ENCODE results near the gene TTLL11. TPM values are rescaled to one million over a fixed set of nuclear protein-coding genes. Genes with fewer than 3 reads are reported as not detected.
"Not testable (repeated sequence)": the region's sequence is repeated elsewhere in the genome, so short reads cannot be mapped to it uniquely, and the experiment has no call there.

TTLL11 gene
- total and polyA plus RNA-seq, 2 experiments from 2014 or later = 5.1 to 6.3 TPM

DNA sequence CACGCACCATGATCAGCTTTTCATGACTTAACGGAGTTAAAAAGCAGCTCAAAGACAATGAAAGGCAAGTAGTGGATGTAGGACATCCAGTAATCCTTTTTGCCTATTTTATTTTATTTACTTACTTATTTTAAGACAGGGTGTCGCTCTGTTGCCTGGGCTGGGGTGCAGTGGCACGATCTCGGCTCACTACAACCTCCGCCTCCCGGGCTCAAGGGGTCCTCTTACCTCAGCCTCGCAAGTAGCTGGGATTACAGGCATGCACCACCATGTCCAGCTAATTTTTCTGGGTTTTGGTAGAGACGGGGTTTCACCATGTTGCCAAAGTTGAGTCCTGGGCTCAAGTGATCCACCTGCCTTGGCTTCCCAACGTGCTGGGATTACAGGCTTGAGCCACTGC is 292.7 kb downstream of the TTLL11 start:
- Histone ChIP-seq H3F3A (ENCODE audit: insufficient read depth) (no peaks in the 10 kb centered on the region; the same call in 1 of the 2 replicates), H3K36me3 (ENCODE audit: low read depth) (no peaks in the 10 kb centered on the region), H3K9me3 (ENCODE audit: low read depth) (no peaks in the 10 kb centered on the region), H3K4me2 (ENCODE audit: unreplicated experiment) (no peak overlapping the region), H4K20me1 (ENCODE audit: insufficient read depth) (no peaks in the 10 kb centered on the region), H2AFZ (no peak overlapping the region), H3K79me2 (ENCODE audit: insufficient read depth) (no peaks in the 10 kb centered on the region), H3K9ac (no peak overlapping the region), H3K4me1 (ENCODE audit: insufficient read depth) (no peaks in the 10 kb centered on the region), H3K9me2 (ENCODE audit: insufficient read depth) (no peaks in the 10 kb centered on the region), H3K4me3 (no peak overlapping the region), H3K27ac (no peak overlapping the region), H3K27me3 (replicated peaks; ENCODE audit: insufficient read depth) (peaks cover 6% of the 10 kb centered on the region)
- WGBS, 2 experiments (ENCODE audit: low coverage in 1 of 2, low lambda C conversion rate in 2 of 2, missing lambda C conversion rate in 2 of 2) = 81 to 84% methylated on average over 10 of the region's 10 CpGs
- DNase-seq = no peak
- in situ Hi-C loops (cut with MboI) = no loop called here
- TF ChIP-seq EZH2 (IDR thresholded peaks at IDR 0.05; ENCODE audit: insufficient read depth, poor library complexity, severe bottlenecking) (no peak), EZH2phosphoT487 (IDR thresholded peaks at IDR 0.05; ENCODE audit: insufficient read depth, low read depth) (no peak)

DNA sequence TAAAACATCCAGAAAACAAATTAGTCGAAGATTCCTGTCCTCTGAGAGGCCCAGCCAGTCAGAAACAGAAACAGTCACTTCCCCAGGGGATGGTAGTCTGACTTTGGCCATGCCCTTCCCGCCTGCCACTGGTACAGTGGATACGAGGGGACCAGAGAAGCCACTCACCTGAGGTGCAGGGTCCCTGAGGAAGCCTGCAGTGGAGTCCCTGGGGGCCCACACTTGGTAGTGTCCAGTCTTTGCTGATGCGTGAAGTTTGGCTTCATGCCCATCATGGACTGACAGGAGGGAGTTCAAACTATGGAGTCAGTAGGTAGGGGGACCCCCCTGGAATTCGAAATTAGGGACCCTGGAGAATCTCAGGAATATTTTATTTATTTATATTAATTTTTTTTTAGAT is 294.2 kb downstream of the TTLL11 start:
- no peak overlapping the region for H3K27ac ChIP-seq
- no peaks in the 10 kb centered on the region for H3K36me3 ChIP-seq (ENCODE audit: low read depth)
- no peaks in the 10 kb centered on the region for H3K9me2 ChIP-seq (ENCODE audit: insufficient read depth)
- WGBS, 2 experiments (ENCODE audit: low coverage in 1 of 2, low lambda C conversion rate in 2 of 2, missing lambda C conversion rate in 2 of 2) = 66 to 68% methylated on average over 5 of the region's 5 CpGs
- no peak overlapping the region for H3K4me3 ChIP-seq
- no peak overlapping the region for H3K9ac ChIP-seq
- H3K4me2 ChIP-seq (ENCODE audit: unreplicated experiment) = no peak overlapping the region
- H3K79me2 ChIP-seq (ENCODE audit: insufficient read depth) = no peaks in the 10 kb centered on the region
- no peaks in the 10 kb centered on the region for H3K4me1 ChIP-seq (ENCODE audit: insufficient read depth)
- H3K9me3 ChIP-seq (ENCODE audit: low read depth) = no peaks in the 10 kb centered on the region
- TF ChIP-seq EZH2phosphoT487 (IDR thresholded peaks at IDR 0.05; ENCODE audit: insufficient read depth, low read depth) = no peak
- no peaks in the 10 kb centered on the region for H4K20me1 ChIP-seq (ENCODE audit: insufficient read depth)
- no peak for DNase-seq
- in situ Hi-C loops (cut with MboI) = no loop called here
- no peaks in the 10 kb centered on the region; the same call in 1 of the 2 replicates for H3F3A ChIP-seq (ENCODE audit: insufficient read depth)
- H2AFZ ChIP-seq = no peak overlapping the region
- peaks cover 6% of the 10 kb centered on the region for H3K27me3 ChIP-seq (replicated peaks; ENCODE audit: insufficient read depth)

DNA sequence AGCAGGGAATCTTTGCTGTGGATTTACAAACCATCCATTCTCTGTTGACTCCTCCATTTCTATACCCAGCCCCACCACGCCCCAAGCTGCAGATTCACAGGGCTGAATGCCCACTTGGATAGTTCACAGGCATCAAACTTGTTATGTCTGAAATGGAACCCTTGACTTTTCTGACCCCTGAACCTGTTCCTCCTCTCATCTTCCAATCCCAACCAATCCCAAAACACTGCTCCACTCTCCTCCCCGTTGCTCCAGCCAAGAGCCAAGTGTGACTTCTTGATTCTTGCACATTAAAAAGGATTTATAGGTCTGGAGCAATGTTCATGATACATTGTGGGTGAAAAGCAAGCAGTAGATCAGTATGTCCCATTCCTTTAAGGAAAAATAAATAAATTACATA is 296.0 kb downstream of the TTLL11 start:
- TF ChIP-seq EZH2phosphoT487 (IDR thresholded peaks at IDR 0.05; ENCODE audit: insufficient read depth, low read depth) (no peak), EZH2 (IDR thresholded peaks at IDR 0.05; ENCODE audit: insufficient read depth, poor library complexity, severe bottlenecking) (no peak)
- H3F3A ChIP-seq (ENCODE audit: insufficient read depth) = no peaks in the 10 kb centered on the region; the same call in 1 of the 2 replicates
- H3K4me3 ChIP-seq = no peak overlapping the region
- H3K36me3 ChIP-seq (ENCODE audit: low read depth) = no peaks in the 10 kb centered on the region
- H4K20me1 ChIP-seq (ENCODE audit: insufficient read depth) = no peaks in the 10 kb centered on the region
- no peak for DNase-seq
- 34 to 47% methylated on average over 2 of the region's 2 CpGs for WGBS, 2 experiments (ENCODE audit: low coverage in 1 of 2, low lambda C conversion rate in 2 of 2, missing lambda C conversion rate in 2 of 2)
- no peaks in the 10 kb centered on the region for H3K9me2 ChIP-seq (ENCODE audit: insufficient read depth)
- H3K4me2 ChIP-seq (ENCODE audit: unreplicated experiment) = no peak overlapping the region
- H3K9me3 ChIP-seq (ENCODE audit: low read depth) = no peaks in the 10 kb centered on the region
- no peak overlapping the region for H3K9ac ChIP-seq
- in situ Hi-C loops (cut with MboI) = no loop called here
- H3K27ac ChIP-seq = no peak overlapping the region
- H3K79me2 ChIP-seq (ENCODE audit: insufficient read depth) = no peaks in the 10 kb centered on the region
- no peaks in the 10 kb centered on the region for H3K4me1 ChIP-seq (ENCODE audit: insufficient read depth)
- H3K27me3 ChIP-seq (replicated peaks; ENCODE audit: insufficient read depth) = peaks cover 6% of the 10 kb centered on the region
- no peak overlapping the region for H2AFZ ChIP-seq

DNA sequence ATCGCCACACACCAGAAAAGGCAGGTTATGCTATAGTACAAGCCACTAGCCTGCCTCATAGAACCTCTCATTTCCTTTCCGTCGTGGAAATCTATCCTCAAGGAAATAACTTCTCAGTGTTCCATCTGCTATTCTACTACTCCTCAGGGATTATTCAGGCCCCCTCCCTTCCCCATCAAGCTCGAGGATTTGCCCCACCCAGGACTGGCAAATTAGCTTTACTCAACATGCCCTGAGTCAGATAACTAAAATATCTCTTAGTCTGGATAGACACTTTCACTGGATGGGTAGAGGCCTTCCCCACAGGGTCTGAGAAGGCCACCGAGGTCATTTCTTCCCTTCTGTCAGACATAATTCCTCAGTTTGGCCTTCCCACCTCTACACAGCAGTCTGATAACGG is 298.8 kb downstream of the TTLL11 start:
- H3K27me3 ChIP-seq (replicated peaks; ENCODE audit: insufficient read depth); H3K4me3 ChIP-seq; H3K9ac ChIP-seq; H3K9me3 ChIP-seq (ENCODE audit: low read depth); H3K36me3 ChIP-seq (ENCODE audit: low read depth); H3K27ac ChIP-seq; H2AFZ ChIP-seq; H3K9me2 ChIP-seq (ENCODE audit: insufficient read depth); H3F3A ChIP-seq (ENCODE audit: insufficient read depth); H4K20me1 ChIP-seq (ENCODE audit: insufficient read depth); H3K4me1 ChIP-seq (ENCODE audit: insufficient read depth); DNase-seq; H3K79me2 ChIP-seq (ENCODE audit: insufficient read depth); H3K4me2 ChIP-seq (ENCODE audit: unreplicated experiment); in situ Hi-C loops (cut with MboI): not testable (repeated sequence)
- 37 to 56% methylated on average over 6 of the region's 6 CpGs for WGBS, 2 experiments (ENCODE audit: low coverage in 1 of 2, low lambda C conversion rate in 2 of 2, missing lambda C conversion rate in 2 of 2)

DNA sequence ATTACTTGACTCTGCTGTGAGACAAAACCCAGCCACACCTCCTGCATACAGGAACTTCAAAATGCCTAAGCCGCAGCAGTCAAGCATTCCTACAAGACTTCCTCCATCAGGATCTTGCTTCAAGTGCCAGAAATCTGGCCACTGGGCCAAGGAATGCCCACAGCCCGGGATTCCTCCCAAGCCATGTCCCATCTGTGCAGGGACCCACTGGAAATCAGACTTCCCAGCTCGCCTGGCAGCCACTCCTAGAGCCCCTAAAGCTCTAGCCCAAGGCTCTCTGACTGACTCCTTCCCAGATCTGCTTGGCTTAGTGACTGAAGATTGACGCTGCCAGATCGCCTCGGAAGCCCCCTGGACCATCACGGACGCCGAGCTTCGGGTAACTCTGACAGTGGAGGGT is 300.6 kb downstream of the TTLL11 start:
- H3K27me3 ChIP-seq (replicated peaks; ENCODE audit: insufficient read depth); in situ Hi-C loops (cut with MboI): not testable (repeated sequence)

More for the DNA sequence above, 300.6 kb downstream of the TTLL11 start:
- not testable (repeated sequence) for H3F3A ChIP-seq (ENCODE audit: insufficient read depth); DNase-seq; H4K20me1 ChIP-seq (ENCODE audit: insufficient read depth); H3K9me3 ChIP-seq (ENCODE audit: low read depth); H3K9me2 ChIP-seq (ENCODE audit: insufficient read depth); H3K4me1 ChIP-seq (ENCODE audit: insufficient read depth); H3K4me2 ChIP-seq (ENCODE audit: unreplicated experiment); H3K27ac ChIP-seq; H3K36me3 ChIP-seq (ENCODE audit: low read depth); H3K4me3 ChIP-seq; H2AFZ ChIP-seq; H3K9ac ChIP-seq; H3K79me2 ChIP-seq (ENCODE audit: insufficient read depth)
- 84 to 88% methylated on average over 10 of the region's 10 CpGs for WGBS, 2 experiments (ENCODE audit: low coverage in 1 of 2, low lambda C conversion rate in 2 of 2, missing lambda C conversion rate in 2 of 2)
